Measurements from ENCODE around the gene METTL21A.
"Not testable (repeated sequence)": the region's sequence is repeated elsewhere in the genome, so short reads cannot be mapped to it uniquely, and the experiment has no call there.

The METTL21A gene

DNA sequence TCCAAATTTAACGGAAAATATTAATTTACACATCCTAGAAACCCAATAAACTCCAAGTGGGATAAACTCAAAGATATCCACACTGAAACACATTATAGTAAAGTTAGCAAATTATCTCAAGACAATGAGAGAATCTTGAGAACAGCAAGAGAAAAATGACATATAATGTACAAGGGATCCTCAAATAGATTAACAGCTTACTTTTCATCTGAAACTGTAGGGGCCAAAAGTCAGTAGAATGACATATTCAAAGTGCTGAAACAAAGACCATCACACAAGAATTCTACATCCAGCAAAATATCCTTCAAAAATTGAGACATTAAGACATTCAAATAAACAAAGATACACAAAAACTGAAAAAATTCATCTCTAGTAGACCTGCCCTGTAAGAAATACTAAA, 18.7 kb upstream of the METTL21A start:
- no peak overlapping the region for H3K4me3 ChIP-seq
- H3K36me3 ChIP-seq, result no peaks in the 10 kb centered on the region

DNA sequence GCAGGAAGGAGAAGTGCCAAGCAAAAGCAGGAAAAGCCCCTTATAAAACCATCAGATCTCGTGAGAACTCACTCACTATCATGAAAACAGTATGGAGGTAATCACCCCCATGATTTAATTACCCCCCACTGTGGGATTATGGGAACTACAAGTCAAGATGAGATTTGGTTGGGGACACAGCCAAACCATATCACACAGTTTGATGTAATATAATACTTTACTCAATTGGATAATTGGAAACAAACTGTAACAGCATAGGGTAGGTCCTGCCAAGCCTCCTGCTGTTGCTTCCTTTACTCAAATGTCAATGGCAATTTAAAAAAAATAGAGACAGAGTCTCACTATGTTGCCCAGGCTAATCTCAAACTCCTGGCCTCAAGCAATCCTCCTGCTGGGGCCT, 15.5 kb upstream of the METTL21A start:
- Histone ChIP-seq H3K27ac (no peak overlapping the region), H3K36me3 (no peaks in the 10 kb centered on the region), H3K4me3 (no peak overlapping the region), H3K9me3 (peaks cover 31% of the 10 kb centered on the region), H3K9ac (no peak overlapping the region), H4K20me1 (no peaks in the 10 kb centered on the region), H3K4me2 (no peak overlapping the region), H3K27me3 (no peaks in the 10 kb centered on the region), H3K4me1 (no peaks in the 10 kb centered on the region)
- TF ChIP-seq Cebpa-rat (IDR thresholded peaks at IDR 0.05), result no peak

More for the DNA sequence above, 18.7 kb upstream of the METTL21A start:
- no peak overlapping the region for H3K9ac ChIP-seq
- no peak overlapping the region for H3K27ac ChIP-seq
- peaks cover 31% of the 10 kb centered on the region for H3K9me3 ChIP-seq
- no peaks in the 10 kb centered on the region for H4K20me1 ChIP-seq
- H3K4me1 ChIP-seq, result no peaks in the 10 kb centered on the region
- H3K27me3 ChIP-seq, result no peaks in the 10 kb centered on the region
- no peak overlapping the region for H3K4me2 ChIP-seq
- no peak for TF ChIP-seq Cebpa-rat (IDR thresholded peaks at IDR 0.05)

DNA sequence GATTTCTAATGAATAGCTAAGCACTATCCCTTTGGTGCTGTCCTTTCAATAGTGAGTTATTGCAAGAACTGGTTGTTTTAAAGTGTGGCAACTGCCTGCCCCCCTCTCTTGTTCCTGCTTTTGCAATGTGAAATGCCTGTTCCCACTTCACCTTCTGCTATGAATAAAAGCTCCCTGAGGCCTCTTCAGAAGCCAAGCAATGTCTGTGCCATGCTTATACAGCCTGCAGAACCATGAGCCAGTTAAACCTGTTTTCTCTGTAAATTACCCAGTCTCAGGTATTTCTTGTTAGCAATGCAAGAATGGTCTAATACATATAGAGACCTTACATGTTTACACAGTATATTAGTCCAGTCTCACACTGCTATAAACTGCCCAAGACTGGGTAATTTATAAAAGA, 15.0 kb upstream of the METTL21A start:
- H3K9me3 ChIP-seq, result peaks cover 31% of the 10 kb centered on the region
- no peaks in the 10 kb centered on the region for H3K27me3 ChIP-seq
- H3K4me3 ChIP-seq, result no peak overlapping the region
- H4K20me1 ChIP-seq, result no peaks in the 10 kb centered on the region
- no peak overlapping the region for H3K9ac ChIP-seq
- no peak overlapping the region for H3K27ac ChIP-seq
- no peaks in the 10 kb centered on the region for H3K4me1 ChIP-seq
- no peaks in the 10 kb centered on the region for H3K36me3 ChIP-seq
- TF ChIP-seq Cebpa-rat (IDR thresholded peaks at IDR 0.05), result no peak
- no peak overlapping the region for H3K4me2 ChIP-seq

- not testable (repeated sequence) for H3K4me3 ChIP-seq, H3K4me1 ChIP-seq, H3K27me3 ChIP-seq, H3K4me2 ChIP-seq, H3K27ac ChIP-seq, H3K9ac ChIP-seq, H4K20me1 ChIP-seq, H3K36me3 ChIP-seq
- peaks cover 31% of the 10 kb centered on the region for H3K9me3 ChIP-seq
Observed at GRCh38 chr2:207639288-207639687, 14.1 kb upstream of the METTL21A start.

GRCh38 chr2:207635468-207636200, 10.4 kb upstream of the METTL21A start:
- Histone ChIP-seq H4K20me1 (no peaks in the 10 kb centered on the region), H3K4me3 (no peak overlapping the region), H3K4me2 (no peak overlapping the region), H3K9ac (no peak overlapping the region), H3K9me3 (peaks cover 12% of the 10 kb centered on the region), H3K4me1 (peaks cover 3% of the 10 kb centered on the region), H3K27me3 (no peaks in the 10 kb centered on the region), H3K36me3 (no peaks in the 10 kb centered on the region), H3K27ac (no peak overlapping the region)
- TF ChIP-seq Cebpa-rat (IDR thresholded peaks at IDR 0.05), result no peak

DNA sequence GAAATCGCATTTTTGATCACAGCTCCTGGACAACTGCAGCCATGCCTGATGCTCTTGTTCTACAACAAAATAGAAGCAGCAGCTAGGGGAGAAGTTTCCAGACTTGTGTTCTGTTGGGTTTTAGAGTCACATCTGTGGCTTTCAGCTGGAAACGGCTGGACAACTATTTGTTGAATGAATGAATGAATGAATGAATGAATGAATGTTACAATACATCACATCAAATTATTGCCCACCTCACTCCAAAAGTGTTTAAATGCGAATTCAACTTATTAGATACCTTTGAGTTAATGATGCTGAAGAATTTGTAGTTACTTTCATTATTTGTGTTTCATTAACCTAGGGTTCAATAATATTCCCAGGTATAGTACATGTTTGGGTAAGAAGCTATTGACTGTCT, 8.5 kb upstream of the METTL21A start:
- no peak for TF ChIP-seq Cebpa-rat (IDR thresholded peaks at IDR 0.05)
- Histone ChIP-seq H3K4me3 (no peak overlapping the region), H4K20me1 (no peaks in the 10 kb centered on the region), H3K27me3 (no peaks in the 10 kb centered on the region), H3K4me2 (no peak overlapping the region), H3K27ac (no peak overlapping the region), H3K4me1 (peaks cover 16% of the 10 kb centered on the region), H3K9me3 (no peaks in the 10 kb centered on the region), H3K36me3 (no peaks in the 10 kb centered on the region), H3K9ac (no peak overlapping the region)

DNA sequence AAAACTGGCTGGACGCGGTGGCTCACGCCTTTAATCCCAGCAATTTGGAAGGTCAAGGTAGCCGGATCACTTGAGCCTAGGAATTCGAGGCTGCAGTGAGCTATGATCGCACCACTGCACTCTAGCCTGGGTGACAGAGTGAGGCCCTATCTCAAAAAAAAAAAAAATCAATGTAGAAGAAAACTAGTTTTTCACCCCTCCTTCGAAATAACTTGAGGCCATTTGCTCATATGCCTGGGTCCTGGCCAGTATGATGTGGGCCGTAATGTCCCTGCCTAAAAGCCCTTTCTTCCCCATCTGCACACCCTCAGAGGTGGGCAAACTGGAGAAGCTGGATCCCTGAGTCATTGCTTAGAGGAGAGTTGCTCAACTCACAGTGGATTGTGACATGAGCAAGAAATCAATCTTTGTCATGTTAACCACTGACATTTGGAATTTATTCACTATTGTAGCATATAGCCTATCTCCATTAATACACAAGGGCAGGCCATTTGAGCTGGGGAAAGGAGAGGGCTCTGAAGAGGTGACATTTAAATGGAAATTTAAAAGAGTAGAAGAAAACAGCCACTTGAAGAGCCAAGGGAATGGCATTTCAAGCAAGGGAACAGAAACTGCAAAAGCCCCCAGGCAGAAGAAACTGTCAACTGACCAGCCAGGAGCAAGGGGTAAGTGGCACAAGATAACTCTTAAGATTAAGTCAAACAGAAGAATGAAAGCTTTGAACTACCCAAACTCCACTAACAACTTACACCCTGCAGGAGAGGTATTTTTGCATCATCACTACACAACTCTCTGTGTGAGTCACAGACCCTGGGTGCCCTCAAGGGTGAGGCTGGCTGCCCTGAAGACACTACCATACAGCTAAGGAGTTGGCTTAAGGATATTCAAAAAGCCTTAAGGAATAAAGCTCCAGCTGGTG, 7.6 kb upstream of the METTL21A start:
- Histone ChIP-seq H3K27ac (no peak overlapping the region), H3K4me2 (no peak overlapping the region), H3K4me3 (no peak overlapping the region), H3K27me3 (no peaks in the 10 kb centered on the region), H3K9me3 (no peaks in the 10 kb centered on the region), H3K9ac (no peak overlapping the region), H3K4me1 (peaks cover 16% of the 10 kb centered on the region), H3K36me3 (no peaks in the 10 kb centered on the region), H4K20me1 (no peaks in the 10 kb centered on the region)
- no peak for TF ChIP-seq Cebpa-rat (IDR thresholded peaks at IDR 0.05)

DNA sequence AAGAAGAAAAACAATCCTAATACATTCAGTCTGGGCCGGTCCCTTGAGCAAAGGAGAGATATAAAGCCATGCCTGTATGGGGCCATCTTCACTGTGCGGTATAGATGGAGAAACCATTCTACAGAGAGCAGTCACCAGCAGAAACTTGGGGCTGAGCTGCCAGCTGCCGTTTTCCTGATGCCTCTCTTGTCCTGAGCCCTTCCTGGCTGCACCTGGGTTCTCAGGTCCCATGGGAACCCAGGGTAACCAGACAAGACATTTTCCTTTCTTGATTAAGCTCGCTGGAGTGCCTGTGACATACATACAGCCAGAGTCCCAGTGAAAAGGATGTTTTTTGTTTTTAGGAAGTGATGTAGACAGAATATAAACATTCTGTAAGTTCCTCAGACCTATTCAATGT, 5.3 kb upstream of the METTL21A start:
- Histone ChIP-seq H3K4me2 (peak overlapping the region; percentile 65), H3K9me3 (no peaks in the 10 kb centered on the region), H3K4me1 (peaks cover 32% of the 10 kb centered on the region), H3K4me3 (no peak overlapping the region), H3K36me3 (no peaks in the 10 kb centered on the region), H3K27me3 (no peaks in the 10 kb centered on the region), H4K20me1 (no peaks in the 10 kb centered on the region), H3K9ac (no peak overlapping the region; the same call in 1 of the 2 replicates), H3K27ac (peak overlapping the region; percentile 35; the same call in 1 of the 2 replicates)
- no peak for TF ChIP-seq Cebpa-rat (IDR thresholded peaks at IDR 0.05)

GRCh38 chr2:207629553-207629952, 4.4 kb upstream of the METTL21A start:
- H3K4me2 ChIP-seq, result peak overlapping the region; percentile 65
- no peaks in the 10 kb centered on the region for H3K27me3 ChIP-seq
- H3K4me3 ChIP-seq, result no peak overlapping the region
- no peaks in the 10 kb centered on the region for H3K9me3 ChIP-seq
- H3K27ac ChIP-seq, result 0 out of 2 replicates have a peak overlapping the region, but pooled peaks have one; percentile 35
- no peaks in the 10 kb centered on the region for H4K20me1 ChIP-seq
- H3K4me1 ChIP-seq, result peaks cover 32% of the 10 kb centered on the region
- no peak for TF ChIP-seq Cebpa-rat (IDR thresholded peaks at IDR 0.05)
- no peaks in the 10 kb centered on the region for H3K36me3 ChIP-seq
- no peak overlapping the region for H3K9ac ChIP-seq

Data from BLaER1 (cell line).